Esophagus mucosa (tissue), 1 donor: Measurements from ENCODE around the gene MICALL1. TPM values are rescaled to one million over a fixed set of nuclear protein-coding genes. Genes with fewer than 3 reads are reported as not detected.
A peak's percentile ranks its signal among the peaks of the same experiment; 100 is the strongest.
"Not testable (repeated sequence)": the region's sequence is repeated elsewhere in the genome, so short reads cannot be mapped to it uniquely, and the experiment has no call there.

Experiments used
- ATAC-seq: fragments of 200-7000 bp; cut with Tn5 transposase; one replicate; pipeline ENCODE4 v1.9.1; 2020
- total RNA-seq: library from RNA; stranded (reverse); gene quantifications from one replicate; pipeline ENCODE4 v1.2.4, GENCODE V29; 2023
- donor health status: DM: yes; HTN: yes; CAD: no.

Gene MICALL1
- total RNA-seq, 1 donor from 2014 or later: 105 TPM

GRCh38 chr22:37930952-37931440 is 24.9 kb downstream of the MICALL1 start:
- ATAC-seq: no peak

GRCh38 chr22:37931893-37932389 is 25.8 kb downstream of the MICALL1 start:
- no peak for ATAC-seq

- ATAC-seq: no peak
Observed at GRCh38 chr22:37932401-37932800, 26.3 kb downstream of the MICALL1 start.

- peak; percentile 79 for ATAC-seq
Observed at GRCh38 chr22:37932821-37933578, 26.9 kb downstream of the MICALL1 start.

- peak; percentile 93 for ATAC-seq
Observed at GRCh38 chr22:37933711-37934376, 27.7 kb downstream of the MICALL1 start.

GRCh38 chr22:37940698-37941376 is 34.7 kb downstream of the MICALL1 start:
- ATAC-seq: peak; percentile 6

- ATAC-seq: no peak
Observed at GRCh38 chr22:37942133-37942532, 36.0 kb downstream of the MICALL1 start.

GRCh38 chr22:37943136-37943824 is 37.2 kb downstream of the MICALL1 start:
- ATAC-seq: no peak

GRCh38 chr22:37943825-37944198 is 37.7 kb downstream of the MICALL1 start:
- peak; percentile 12 for ATAC-seq

GRCh38 chr22:37944423-37944822 is 38.3 kb downstream of the MICALL1 start:
- ATAC-seq: not testable (repeated sequence)

GRCh38 chr22:37947142-37947795 is 41.2 kb downstream of the MICALL1 start:
- not testable (repeated sequence) for ATAC-seq

- ATAC-seq: no peak
Observed at GRCh38 chr22:37951305-37951704, 45.2 kb downstream of the MICALL1 start.

GRCh38 chr22:37952629-37953028 is 46.5 kb downstream of the MICALL1 start:
- peak; percentile 9 for ATAC-seq

GRCh38 chr22:37953062-37953436 is 47.0 kb downstream of the MICALL1 start:
- ATAC-seq: peak; percentile 4

GRCh38 chr22:37953437-37954179 is 47.5 kb downstream of the MICALL1 start, which contains the start of the genes C22orf23 and POLR2F:
TSS of gene C22orf23 (minus strand) at chr22:37953601. CDS start at chr22:37953149, 452 bp downstream.
TSS of gene POLR2F (plus strand) at chr22:37953699. CDS start at chr22:37953788, 89 bp downstream.
- peak; percentile 93 for ATAC-seq

- ATAC-seq: no peak
Observed at GRCh38 chr22:37954686-37955085, 48.6 kb downstream of the MICALL1 start.

GRCh38 chr22:37955825-37956397 is 49.8 kb downstream of the MICALL1 start:
- not testable (repeated sequence) for ATAC-seq

- ATAC-seq: no peak
Observed at GRCh38 chr22:37957232-37957631, 51.1 kb downstream of the MICALL1 start.

GRCh38 chr22:37959231-37959825 is 53.2 kb downstream of the MICALL1 start:
- ATAC-seq: no peak

GRCh38 chr22:37961062-37961461 is 55.0 kb downstream of the MICALL1 start:
- ATAC-seq: no peak
